ENCODE data around the gene GRM1.

GRM1 gene

DNA sequence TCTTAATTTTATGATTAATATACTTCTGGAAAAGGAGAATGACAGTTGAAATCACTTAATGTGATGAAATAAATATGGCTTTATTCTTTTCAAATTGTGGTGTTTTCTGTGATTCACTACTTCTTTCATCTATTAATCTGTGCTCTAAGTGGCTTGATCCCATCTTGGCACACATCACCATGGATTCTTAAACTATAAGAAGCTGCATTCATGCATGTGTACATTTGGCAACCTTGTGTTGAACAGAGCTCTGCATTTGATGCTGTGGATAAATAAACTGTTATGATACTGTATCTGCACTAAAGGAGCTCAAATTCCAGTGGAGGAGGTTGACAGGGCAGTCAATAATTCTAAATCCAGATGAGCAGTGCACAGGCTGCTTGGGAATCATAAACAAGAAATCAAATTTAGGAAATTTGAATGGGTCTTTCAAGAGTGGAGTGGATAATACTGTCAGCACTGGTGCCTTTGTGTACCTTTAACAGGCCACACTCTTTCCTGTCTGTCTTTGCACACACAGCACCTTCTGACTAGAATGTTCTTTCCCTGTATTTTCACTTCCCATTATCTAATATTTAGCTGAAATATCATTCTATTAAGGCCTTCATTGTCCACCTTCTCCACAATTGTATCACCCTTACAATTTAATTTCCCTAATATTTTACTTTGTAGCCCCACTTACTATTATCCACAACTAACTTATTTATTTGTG, 252.9 kb downstream of the GRM1 start:
- DNase-seq, result no peak

DNA sequence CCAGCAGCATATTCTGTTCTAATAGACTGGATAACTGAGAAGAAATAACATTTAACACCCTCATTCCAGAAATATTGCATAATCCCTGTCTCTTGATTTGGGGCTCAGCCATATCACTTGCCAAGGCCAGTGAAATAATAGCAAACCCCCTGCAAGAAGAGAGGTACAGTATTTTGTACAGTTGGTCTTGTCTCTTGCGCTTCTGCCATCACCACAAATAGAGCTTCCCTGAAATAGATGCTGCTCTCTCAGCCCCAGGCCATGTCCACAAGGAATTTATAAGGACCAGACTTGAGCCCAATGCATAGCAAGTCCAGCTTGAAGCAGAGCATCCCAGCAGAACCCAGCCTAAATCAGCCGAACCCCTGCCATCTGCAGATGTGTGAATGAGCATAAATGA, 254.0 kb downstream of the GRM1 start:
- DNase-seq, result no peak

DNA sequence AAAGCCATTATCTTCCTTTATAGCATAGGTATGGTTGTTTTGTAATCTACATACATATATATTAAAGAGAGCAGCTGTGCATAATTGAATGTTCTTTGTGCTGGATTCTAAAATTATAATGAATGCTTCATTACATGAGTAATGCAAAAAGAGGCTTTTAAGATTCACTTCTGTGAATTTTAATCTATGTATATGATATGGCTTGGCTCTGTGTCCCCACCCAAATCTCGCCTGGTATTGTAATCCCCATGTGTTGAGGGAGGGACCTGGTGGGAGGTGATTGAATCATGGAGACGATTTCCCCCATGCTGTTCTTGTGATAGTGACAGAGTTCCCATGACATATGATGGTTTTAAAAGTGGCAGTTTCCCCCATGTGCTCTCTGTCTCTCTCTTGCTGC, 255.4 kb downstream of the GRM1 start:
- no peak for DNase-seq

DNA sequence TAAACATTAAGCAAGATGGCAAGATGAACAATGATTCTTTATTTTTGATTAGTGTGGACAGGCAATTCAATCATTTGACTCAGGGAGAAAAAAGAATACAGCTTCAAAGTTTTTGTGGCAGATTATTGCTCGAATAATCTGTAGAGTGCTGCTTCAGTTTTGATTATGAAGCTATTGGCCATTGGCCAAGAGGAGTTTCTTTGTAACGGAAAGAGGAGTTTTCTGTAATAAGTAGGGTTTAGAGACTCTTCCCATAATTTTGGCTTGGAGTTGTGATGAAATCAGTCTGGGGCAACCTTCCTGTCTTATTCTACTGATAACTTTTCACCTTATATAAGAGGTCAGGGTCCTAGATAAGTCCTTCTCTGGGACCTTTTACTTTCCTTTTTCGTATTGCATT, 258.1 kb downstream of the GRM1 start:
- DNase-seq, result no peak

DNA sequence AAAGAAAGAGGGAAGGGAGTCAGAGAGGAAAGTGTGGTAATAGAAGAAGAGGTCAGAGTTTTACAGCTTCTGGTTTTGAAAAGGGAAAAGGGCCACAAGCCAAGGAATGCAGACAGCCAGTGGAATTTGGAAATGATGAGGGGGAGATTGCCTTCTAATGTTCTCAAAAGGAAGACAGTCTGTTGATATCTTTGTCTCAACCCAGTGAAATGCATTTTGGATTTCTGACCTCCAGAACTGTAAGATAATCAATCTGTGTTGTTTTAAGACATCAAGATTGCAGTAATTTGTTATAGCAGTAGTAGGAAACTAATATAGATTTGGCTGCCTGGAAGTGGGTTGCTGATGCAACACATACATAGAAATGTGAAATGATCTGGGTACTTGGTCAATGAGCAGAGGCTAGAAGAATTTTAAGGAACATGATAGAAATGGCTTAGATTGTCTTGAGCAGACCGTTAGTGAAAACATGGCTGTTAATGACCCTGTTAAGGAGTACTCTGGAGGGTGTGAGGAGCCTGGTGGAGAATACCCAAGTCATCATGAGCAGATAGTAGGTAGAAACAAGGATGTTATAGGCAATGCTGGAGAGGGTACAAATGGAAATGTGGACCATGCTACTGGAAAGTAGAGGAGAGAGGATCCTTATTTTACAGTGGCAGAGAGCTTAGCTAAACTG, 259.0 kb downstream of the GRM1 start:
- DNase-seq, result no peak

DNA sequence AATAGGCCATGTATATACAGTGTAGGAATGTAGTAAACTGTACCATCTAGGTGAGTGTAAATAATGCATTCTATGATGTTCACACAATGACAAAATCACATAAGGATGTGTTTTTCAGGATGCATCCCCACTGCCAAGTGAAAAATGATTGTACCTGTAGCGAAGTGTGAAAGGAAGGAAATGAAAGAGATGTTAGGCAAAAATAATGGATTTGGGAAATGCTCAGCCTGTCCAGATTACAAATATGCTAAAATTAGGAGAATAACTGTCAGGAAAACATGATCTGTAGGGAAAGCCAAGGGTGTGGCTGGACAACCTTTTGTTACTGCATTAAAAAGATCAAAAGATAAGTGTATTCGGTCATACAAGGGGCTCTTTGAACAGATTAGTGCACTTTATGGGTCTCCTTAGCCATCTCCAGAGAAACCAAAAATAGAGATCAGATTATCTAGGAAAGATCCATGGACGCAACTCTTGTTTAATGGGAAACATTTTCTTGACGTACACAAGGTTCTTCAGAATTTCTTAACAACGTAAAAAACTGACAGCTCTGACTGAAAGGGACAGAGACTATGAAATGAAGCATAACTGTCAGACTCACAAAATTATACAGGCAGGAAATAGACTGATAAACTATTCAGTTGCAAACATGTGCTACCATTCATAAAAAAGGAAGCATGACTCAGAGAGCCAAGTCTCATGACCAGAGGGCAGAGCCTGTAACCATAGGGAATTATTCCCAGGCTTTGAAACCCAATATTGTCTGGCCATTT, 261.1 kb downstream of the GRM1 start:
- no peak for DNase-seq

DNA sequence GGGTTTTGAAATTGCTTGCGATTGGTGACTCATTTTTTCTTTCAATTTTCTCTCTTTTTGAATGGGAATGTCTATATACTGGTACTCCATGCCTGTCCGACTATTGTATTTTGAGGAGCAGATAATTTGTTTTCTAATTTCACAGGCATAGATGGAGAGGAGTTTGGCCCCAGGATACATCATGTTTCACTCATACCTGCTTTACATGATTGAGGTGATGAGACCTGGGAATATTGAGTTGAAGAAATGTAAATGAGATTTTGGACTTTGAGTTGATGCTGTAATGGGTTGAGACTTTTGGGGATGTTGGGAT, 261.7 kb downstream of the GRM1 start:
- DNase-seq, result no peak

DNA sequence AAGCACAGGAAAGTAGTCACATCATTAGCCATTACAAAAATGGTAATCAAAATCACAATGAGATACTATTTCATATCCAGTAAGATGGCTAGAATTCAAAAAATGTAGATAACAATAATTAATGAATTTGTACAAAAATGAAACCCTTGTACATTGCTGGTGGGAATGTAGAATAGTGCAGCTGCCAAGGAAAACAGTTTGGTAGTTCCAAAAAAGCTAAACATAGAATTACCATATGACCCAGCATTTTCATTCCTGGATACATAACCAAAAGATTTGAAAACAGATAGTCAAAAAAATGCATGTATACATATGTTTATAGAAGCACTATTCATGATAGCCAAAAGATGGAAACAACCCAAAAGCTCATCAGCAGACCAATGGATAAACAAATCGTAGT, 263.6 kb downstream of the GRM1 start:
- no peak for DNase-seq

DNA sequence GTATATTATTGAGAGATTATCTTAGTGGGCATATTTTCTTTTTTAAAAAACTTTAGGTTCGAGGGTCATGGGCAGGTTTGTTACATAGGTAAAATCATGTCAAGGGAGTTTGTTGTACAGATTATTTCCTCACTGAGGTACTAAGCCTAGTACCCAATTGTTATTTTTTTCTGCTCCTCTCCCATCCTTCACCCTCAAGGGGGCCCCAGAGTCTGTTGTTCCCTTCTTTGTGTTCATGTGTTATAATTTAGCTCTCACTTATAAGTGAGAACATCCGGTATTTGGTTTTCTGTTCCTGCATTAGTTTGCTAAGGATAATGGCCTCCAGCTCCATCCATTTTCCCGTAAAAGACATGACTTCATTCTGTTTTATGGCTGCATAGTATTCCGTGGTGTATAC, 266.8 kb downstream of the GRM1 start:
- DNase-seq, result no peak

DNA sequence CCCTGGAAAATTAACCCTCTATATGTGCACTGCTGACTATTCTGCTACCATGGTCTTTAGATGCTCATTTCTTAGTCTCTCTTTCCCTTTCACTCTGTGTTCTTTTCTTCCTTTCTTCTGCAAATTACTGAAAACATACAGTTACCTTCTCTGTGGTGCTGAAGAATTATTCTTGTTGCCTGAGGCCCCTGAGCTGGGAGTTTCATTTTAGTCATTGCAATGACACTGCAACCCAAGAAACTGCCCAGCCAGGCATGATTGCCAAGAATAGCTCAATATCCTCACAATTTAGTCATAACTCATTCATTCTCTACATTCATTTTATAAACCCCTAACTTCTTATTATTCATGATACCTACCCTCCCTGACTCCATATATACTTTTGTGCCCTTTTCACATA, 269.0 kb downstream of the GRM1 start:
- DNase-seq, result no peak

DNA sequence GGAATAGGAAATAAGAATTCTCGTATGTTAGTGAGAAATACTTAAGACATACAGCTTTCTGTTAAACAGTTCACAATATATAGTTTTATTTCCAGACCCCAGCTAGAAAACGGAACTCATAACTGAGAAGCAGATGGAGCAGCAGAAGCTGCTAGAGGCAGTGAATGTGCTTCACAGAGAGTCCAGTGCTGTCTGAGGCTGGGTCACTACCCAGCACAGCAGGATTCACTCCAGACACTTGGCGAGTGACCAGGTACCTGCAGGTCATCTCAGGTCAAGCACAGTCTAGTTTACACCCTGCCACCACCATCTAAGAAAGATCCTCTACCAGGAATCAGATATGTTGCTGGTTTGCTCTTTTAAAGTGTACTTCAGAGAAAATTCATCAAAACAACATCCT, 271.7 kb downstream of the GRM1 start:
- no peak for DNase-seq

DNA sequence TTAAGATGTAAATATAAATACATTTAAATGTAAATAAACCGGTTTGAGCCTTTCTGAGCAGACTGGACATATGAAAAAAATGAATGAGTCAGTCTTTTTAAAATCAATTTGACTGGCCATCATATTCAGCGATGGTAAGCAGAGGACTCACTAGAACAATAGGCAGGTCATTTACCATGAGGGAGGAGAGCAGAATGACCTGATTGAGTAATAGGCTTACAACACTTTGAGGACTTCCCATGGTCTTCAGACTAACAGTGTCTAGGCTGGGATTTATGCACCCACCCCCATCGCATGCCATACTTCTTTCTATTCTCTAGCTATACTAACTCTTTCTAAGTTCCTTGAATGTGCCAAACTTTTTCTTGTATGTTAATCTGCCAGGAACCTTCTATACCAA, 272.9 kb downstream of the GRM1 start:
- no peak for DNase-seq

DNA sequence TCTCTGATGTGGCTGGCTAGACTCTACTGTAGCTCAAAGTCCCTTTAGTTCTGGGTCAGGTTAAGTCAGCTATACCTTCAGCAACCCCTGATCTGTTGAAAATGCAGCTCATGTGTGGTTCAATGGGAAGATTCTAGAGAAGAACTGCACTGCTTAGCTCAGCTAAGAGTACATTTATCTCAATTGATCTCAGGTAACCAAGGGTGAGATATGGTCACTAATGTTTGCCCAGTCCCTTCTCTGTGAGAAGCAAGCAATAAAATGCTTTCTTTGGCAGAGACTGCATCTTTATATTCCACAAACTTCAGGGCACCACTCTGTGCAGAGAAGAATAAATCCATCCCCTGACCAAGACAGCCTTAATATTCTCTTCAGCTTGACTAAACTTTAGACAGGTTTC, 274.1 kb downstream of the GRM1 start:
- no peak for DNase-seq

DNA sequence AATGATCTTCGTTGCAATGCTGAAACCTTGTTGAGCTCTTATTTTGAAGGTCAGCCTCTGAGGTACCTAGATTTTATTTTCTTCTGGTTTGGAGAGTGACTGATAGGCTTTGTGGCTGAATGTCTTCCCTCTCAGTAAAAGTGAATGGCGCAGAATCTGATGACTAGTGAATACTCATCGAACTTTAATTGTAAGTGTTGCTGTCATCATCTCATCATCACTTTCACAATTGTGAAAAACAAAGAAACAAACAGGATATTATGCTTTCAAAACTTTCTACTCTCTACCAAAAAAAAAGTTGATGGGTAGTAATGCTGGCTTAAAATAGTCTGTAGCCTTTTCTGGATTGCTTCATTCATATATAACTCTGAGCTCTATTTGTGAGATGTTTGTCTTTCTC, 275.3 kb downstream of the GRM1 start:
- no peak for DNase-seq

DNA sequence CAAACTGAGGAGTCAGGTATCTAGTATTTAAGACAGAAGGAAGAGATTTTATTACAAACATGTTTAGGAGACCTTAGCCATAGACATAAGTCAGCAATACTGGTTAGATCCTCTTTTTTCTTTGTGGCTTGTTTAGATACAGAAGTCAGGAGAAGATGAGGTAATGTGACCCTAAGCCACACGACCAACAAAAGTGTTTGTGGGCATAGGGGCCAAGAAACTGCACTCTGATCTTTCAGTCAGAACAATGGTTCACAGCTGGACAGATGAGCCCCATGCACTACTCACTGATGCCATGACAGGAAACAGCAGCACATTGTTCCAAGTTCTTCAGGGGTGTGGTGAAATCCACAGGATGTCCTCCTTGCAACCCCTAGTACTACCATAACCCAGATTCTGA, 276.2 kb downstream of the GRM1 start:
- no peak for DNase-seq

DNA sequence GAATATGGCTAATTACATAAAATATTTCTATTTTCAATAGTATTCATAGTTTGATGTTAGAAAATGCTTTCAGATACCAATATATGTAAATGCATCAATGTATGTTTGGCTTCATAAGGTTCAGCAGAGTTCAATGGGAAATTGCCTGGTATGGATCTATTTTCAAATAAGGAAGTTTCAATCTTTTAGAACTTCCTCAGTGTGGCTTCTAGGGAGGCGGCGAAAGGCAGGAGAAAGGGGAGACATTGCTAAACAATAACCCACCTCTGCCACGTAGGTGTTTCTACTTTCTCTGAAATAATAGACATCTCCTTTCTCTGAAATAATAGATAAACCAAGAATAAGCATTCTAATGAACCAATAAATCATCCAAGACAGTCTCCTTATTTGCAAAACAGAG, 277.1 kb downstream of the GRM1 start:
- no peak for DNase-seq

DNA sequence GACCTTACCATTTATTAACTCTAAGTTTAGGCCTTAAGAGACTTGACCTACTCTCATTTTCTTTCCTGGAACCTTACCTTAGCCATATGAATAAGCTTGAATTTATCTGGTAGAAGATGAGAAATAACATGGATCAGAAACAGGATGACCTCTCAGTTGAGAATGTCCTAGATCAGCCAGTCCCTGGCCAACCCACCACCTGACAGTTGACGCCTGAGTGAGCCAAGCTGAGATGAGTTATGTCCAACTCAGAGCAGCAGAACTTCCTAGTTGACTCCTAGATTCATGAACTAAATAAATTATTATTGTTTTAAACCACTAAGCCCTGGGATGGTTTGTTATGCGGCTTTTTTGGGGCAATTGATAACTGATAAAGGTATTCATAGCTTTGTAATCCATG, 281.8 kb downstream of the GRM1 start:
- no peak for DNase-seq

DNA sequence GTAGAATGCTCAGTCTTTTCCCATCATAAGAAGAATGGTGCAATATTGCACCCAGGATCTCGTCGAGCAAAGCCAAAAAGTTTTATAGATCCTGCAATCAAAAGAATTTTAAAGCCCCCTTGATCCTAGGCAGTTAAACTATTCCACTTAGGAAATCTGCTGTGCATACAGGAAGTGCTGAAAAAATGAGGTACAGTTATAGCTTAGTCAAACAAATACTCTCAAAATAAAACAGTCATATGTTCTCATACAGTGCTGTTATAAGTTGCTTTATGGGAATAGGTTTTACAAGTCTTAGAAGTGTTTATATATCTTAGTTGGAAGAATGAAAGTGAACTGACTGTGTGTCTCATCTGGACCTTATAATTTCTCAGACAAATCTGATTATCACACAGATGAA, 282.2 kb downstream of the GRM1 start:
- DNase-seq, result no peak

DNA sequence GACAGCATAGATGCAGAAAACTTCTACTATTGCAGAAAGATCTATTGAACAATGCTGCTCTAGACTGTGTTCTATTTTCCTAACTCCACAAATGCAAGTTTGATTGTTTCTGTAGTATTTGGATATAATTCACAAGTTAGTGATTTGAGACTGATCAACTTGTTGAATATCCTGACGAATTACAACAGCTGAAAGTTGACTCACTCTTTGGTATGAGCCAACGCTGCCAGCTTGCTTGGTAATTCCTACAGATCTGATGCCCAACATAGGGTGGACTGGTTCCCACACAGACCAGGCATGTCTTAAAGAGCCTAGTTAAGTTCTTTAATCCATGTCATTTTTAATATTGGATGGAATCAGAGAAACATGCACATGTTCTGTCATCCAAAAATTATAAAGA, 283.7 kb downstream of the GRM1 start:
- DNase-seq, result no peak

DNA sequence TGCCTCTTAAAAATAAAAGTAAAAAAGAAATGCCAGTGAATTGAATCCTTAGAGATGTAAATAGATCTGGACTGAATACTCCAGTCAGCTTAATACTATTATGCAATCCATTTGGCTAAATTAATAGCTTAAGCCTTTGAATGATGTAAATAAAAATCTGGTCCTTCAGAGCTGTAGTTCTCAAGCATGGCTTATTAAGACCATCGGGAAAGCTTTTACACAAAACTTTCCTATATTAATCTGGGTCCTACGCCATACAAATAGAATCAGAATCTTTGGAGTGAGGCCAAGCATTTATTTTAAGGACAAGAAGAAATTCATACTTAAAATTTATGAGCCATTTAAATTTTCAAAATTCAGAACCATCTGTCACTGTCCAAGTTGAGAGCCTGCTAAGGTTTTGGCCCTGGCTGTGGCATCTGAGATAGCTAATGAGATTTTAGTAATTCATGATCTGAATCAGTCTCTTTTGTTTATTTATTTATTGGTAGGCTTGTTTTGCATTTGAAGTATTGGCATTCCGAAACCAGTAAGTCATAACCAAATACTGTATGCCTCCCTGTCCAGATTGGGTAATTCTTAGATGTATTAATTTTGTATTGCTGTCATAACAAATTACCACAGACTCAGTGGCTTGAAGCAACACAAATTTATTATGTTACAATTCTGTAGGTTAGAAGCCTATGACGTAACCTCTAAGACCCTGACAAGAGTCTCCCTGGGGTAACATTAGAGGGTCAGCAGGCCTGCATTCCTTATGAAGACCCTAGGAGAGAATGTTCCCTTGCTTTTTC, 286.7 kb downstream of the GRM1 start:
- no peak for DNase-seq

DNA sequence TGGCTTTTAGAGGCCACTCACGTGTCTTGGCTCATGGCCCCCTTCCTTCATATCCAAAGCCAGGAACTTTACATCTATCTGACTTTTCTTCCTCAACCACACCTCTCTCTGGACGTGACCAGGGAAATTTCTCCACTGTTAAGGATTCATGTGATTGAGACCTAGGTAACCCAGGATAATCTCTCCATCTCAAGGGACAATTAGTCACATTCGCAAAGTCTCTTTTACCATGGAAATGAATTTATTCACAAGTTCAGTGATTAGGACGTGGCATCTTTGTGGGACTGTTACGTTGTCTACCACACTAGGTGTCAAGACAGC, 287.3 kb downstream of the GRM1 start:
- no peak for DNase-seq

DNA sequence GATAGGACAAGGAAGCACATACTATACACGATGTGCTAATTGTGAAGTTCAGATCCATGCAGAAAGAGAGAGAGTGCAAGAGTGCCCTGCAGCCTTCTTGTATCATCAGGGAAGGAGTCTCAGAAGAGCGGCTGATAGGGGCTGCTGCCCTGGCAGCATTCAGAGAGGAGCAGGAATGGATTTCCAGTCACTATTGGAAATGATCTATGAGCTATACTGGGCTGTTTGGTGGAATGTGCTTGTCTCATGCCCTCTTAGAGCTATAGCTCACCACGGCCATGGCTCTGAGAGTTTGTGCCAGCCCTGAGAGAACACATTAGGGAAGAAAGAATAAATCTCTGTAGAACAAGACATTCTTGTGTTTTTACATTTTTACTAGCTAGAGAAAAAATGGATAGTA, 302.2 kb downstream of the GRM1 start:
- DNase-seq, result no peak

DNA sequence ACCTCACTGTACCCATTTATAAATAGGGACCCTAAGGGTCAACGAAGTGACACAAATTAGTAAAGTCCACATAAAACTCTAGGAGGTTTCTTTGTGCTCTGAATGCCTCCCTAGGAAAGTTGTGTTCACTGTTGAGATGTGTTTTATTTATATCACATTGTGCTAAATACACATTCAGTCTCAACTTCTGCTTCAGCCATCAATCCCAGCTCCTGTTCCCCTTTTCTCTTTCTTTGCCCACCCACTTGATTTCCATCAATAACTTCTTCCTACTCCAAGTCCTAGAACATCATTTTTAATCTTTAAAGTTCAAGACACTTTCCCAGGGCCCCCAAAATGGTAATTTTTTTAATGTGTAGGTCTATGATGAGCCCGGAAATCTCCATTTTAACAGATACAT, 306.5 kb downstream of the GRM1 start:
- DNase-seq, result no peak

DNA sequence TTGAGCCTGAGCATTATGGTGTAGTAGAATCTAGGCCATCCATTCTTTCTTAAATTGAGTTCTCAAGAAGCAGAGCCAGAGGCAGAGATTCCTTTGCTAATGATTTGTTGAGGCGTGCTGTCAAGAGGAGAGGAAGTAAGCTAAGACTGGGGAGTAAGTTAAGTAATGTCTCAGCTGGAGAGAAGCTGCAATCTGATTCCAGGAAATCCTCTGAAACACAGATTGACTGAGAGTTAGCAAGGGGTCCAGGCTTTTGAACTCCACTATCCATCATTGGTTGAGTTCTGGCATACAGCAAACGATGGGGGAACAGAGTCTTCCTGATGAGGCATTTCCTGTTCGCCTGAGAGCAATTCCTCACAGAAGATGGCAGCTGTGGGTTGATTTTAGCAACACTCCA, 307.3 kb downstream of the GRM1 start:
- no peak for DNase-seq

All from NCI-H1930 (cell line).